Activated CD8-positive, alpha-beta memory T cell treated with anti-CD3 and anti-CD28 coated beads, Interleukin-2, amount 50 U/mL, for 1 hour (primary cell): ENCODE measurements around the gene PIR.

Experiments
- DNase-seq: peaks from one replicate; pipeline ENCODE4 v3.0.0-alpha.2; 2020; ENCODE audit errors: extremely low read depth

The PIR gene

GRCh38 chrX:15418041-15418706 is 75.0 kb downstream of the PIR start:
- DNase-seq, result no peak

GRCh38 chrX:15416133-15416993 is 76.8 kb downstream of the PIR start:
- no peak for DNase-seq

- no peak for DNase-seq
These were observed 80.0 kb downstream of the PIR start for GRCh38 chrX:15413101-15413500.

- no peak for DNase-seq
These were observed 82.2 kb downstream of the PIR start for GRCh38 chrX:15410947-15411346.

- no peak for DNase-seq
These were observed 82.7 kb downstream of the PIR start for GRCh38 chrX:15410430-15410829.

GRCh38 chrX:15405846-15406245 is 87.3 kb downstream of the PIR start:
- DNase-seq, result no peak

GRCh38 chrX:15404401-15405096 is 88.6 kb downstream of the PIR start:
- DNase-seq, result no peak

- no peak for DNase-seq
These were observed 91.8 kb downstream of the PIR start for GRCh38 chrX:15401378-15401777.

- no peak for DNase-seq
These were observed 93.2 kb downstream of the PIR start for GRCh38 chrX:15399962-15400391.

- no peak for DNase-seq
These were observed 94.3 kb downstream of the PIR start for GRCh38 chrX:15398874-15399273.

- no peak for DNase-seq
These were observed 97.3 kb downstream of the PIR start for GRCh38 chrX:15395789-15396188.

- no peak for DNase-seq
These were observed 101.3 kb downstream of the PIR start for GRCh38 chrX:15391850-15392249.

GRCh38 chrX:15384304-15384703 is 108.8 kb downstream of the PIR start, which contains the start of gene VEGFD:
Gene VEGFD (minus strand): TSS chrX:15384413. CDS start chrX:15383946, 467 bp downstream.
- no peak for DNase-seq

GRCh38 chrX:15382813-15383212 is 110.3 kb downstream of the PIR start:
- no peak for DNase-seq

GRCh38 chrX:15376956-15377355 is 116.2 kb downstream of the PIR start:
- DNase-seq, result no peak

GRCh38 chrX:15373976-15374375 is 119.2 kb downstream of the PIR start:
- no peak for DNase-seq

GRCh38 chrX:15366506-15367352 is 126.4 kb downstream of the PIR start:
- no peak for DNase-seq

- DNase-seq, result no peak
These were observed 133.4 kb downstream of the PIR start for GRCh38 chrX:15359701-15360100.

GRCh38 chrX:15358533-15358932 is 134.6 kb downstream of the PIR start:
- DNase-seq, result no peak

GRCh38 chrX:15356444-15356843 is 136.7 kb downstream of the PIR start:
- no peak for DNase-seq

- DNase-seq, result no peak
These were observed 142.7 kb downstream of the PIR start for GRCh38 chrX:15350329-15350996.
